GM12878 (cell line): ENCODE data around the gene GGNBP2.

Experiments used
- EZH2 ChIP-seq: IDR thresholded peaks from 2 replicates; pipeline ENCODE4 v1.6.1; 2012; ENCODE audit warnings: low read depth, mild to moderate bottlenecking, control low read depth, inconsistent platforms, low read length, borderline replicate concordance; ENCODE audit not compliant: control insufficient read depth
- JUNB ChIP-seq: IDR thresholded peaks from 2 replicates; pipeline ENCODE4 v1.6.1; 2016; ENCODE audit warnings: antibody characterized with exemption, mild to moderate bottlenecking
- KDM1A ChIP-seq: fragments of 200-600 bp; sonication (generic); IDR thresholded peaks from 2 replicates; pipeline ENCODE4 v1.6.1; 2016; ENCODE audit warnings: borderline replicate concordance
- MEF2B ChIP-seq: fragments of 450-650 bp; IDR thresholded peaks from 2 replicates; pipeline ENCODE4 v1.6.1; 2018; ENCODE audit warnings: mild to moderate bottlenecking, moderate library complexity; ENCODE audit not compliant: partially characterized antibody, poor library complexity, severe bottlenecking
- POLR2AphosphoS5 ChIP-seq: IDR thresholded peaks from 2 replicates; pipeline ENCODE4 v1.6.1; 2011; ENCODE audit warnings: mild to moderate bottlenecking, low read length, inconsistent platforms
- SIX5 ChIP-seq: IDR thresholded peaks from 2 replicates; pipeline ENCODE4 v1.6.1; 2011; ENCODE audit warnings: mild to moderate bottlenecking, low read depth, low read length, moderate library complexity; ENCODE audit not compliant: severe bottlenecking
- ZZZ3 ChIP-seq: IDR thresholded peaks from 2 replicates; pipeline ENCODE4 v1.6.1; 2011; ENCODE audit warnings: low read depth; ENCODE audit not compliant: control insufficient read depth, insufficient read length
- TF ChIP-seq, protein P1 (sequence below): IDR thresholded peaks from 2 replicates; pipeline ENCODE4 v1.6.1; 2011; ENCODE audit warnings: low read depth, mild to moderate bottlenecking, low read length, moderate library complexity, borderline replicate concordance; ENCODE audit errors: extremely low read depth
- TF ChIP-seq, protein P2 (sequence below): IDR thresholded peaks from 2 replicates; pipeline ENCODE4 v1.6.1; 2011; ENCODE audit warnings: low read depth, low read length, improper control_type of control experiment, borderline replicate concordance
- TF ChIP-seq, protein P3 (sequence below): fragments of 450-650 bp; formaldehyde crosslinking; IDR thresholded peaks from 2 replicates; pipeline ENCODE4 v1.5.0; 2022; ENCODE audit warnings: mild to moderate bottlenecking, missing genetic modification characterization

DNA sequence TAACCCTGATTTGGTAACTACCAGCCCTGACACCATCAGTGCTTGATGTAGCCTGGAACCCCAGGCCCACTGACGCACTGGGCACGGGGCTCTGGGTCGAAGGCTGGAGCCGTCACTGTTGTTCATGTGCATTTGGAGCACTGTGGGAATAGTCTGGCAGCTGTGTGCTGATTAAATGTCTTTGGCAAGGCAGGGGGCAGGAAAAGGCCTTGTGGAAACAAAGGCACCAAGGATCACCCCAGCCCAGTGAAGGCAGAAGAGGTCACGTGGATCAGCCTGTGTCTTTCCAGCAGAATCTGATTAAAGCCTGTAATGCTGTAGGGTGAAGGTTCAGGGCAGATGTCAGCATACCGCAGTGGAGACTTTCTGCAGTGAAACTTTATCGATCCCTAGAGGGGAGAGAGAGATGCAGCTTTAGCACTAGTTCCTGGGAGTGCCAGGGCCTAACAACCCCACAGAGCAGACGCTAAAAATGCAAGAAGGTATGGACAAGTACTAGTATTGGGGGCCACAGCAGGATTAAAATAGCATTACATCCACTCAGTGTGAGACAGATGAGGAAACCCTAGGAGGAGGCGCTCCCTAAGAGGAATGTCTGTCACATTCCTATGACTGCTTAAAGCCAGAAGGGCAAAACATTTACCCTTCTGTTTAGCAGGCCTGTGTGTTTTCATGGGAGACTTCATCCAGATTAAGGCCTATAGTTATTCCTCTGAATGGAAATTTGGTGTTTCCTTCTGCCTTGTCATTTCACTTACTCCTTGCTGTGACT, 48.5 kb upstream of the GGNBP2 start:
- TF ChIP-seq KDM1A (no peak), JUNB (no peak), MEF2B (no peak), EZH2 (no peak), ZZZ3 (no peak), SIX5 (no peak), POLR2AphosphoS5 (no peak)
- TF ChIP-seq, protein P1, sequence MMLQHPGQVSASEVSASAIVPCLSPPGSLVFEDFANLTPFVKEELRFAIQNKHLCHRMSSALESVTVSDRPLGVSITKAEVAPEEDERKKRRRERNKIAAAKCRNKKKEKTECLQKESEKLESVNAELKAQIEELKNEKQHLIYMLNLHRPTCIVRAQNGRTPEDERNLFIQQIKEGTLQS, result no peak
- TF ChIP-seq, protein P2, sequence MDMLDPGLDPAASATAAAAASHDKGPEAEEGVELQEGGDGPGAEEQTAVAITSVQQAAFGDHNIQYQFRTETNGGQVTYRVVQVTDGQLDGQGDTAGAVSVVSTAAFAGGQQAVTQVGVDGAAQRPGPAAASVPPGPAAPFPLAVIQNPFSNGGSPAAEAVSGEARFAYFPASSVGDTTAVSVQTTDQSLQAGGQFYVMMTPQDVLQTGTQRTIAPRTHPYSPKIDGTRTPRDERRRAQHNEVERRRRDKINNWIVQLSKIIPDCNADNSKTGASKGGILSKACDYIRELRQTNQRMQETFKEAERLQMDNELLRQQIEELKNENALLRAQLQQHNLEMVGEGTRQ, result no peak
- TF ChIP-seq, protein P3, sequence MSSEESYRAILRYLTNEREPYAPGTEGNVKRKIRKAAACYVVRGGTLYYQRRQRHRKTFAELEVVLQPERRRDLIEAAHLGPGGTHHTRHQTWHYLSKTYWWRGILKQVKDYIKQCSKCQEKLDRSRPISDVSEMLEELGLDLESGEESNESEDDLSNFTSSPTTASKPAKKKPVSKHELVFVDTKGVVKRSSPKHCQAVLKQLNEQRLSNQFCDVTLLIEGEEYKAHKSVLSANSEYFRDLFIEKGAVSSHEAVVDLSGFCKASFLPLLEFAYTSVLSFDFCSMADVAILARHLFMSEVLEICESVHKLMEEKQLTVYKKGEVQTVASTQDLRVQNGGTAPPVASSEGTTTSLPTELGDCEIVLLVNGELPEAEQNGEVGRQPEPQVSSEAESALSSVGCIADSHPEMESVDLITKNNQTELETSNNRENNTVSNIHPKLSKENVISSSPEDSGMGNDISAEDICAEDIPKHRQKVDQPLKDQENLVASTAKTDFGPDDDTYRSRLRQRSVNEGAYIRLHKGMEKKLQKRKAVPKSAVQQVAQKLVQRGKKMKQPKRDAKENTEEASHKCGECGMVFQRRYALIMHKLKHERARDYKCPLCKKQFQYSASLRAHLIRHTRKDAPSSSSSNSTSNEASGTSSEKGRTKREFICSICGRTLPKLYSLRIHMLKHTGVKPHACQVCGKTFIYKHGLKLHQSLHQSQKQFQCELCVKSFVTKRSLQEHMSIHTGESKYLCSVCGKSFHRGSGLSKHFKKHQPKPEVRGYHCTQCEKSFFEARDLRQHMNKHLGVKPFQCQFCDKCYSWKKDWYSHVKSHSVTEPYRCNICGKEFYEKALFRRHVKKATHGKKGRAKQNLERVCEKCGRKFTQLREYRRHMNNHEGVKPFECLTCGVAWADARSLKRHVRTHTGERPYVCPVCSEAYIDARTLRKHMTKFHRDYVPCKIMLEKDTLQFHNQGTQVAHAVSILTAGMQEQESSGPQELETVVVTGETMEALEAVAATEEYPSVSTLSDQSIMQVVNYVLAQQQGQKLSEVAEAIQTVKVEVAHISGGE (CRISPR knock-in tag), result no peak
